22Rv1 (cell line): ENCODE data around the gene RNF115.
"Not testable (repeated sequence)": the region's sequence is repeated elsewhere in the genome, so short reads cannot be mapped to it uniquely, and the experiment has no call there.

Experiments
- H3K27ac ChIP-seq: fragments of 450-650 bp; 2 replicates; pipeline ENCODE4 v1.5.1; 2017
- CTCF ChIP-seq: fragments of 450-650 bp; IDR thresholded peaks from 2 replicates; pipeline ENCODE4 v1.5.1; 2017; ENCODE audit warnings: mild to moderate bottlenecking
- ZFX ChIP-seq: fragments of 450-650 bp; IDR thresholded peaks from 2 replicates; pipeline ENCODE4 v1.6.1; 2017; ENCODE audit warnings: antibody characterized with exemption, borderline replicate concordance

RNF115 gene

GRCh38 chr1:145799806-145800205 lies 24.1 kb downstream of the RNF115 start:
- TF ChIP-seq CTCF = no peak
- no peak for TF ChIP-seq ZFX
- H3K27ac ChIP-seq = no peak overlapping the region

GRCh38 chr1:145796753-145797152 lies 27.1 kb downstream of the RNF115 start:
- H3K27ac ChIP-seq = no peak overlapping the region
- TF ChIP-seq ZFX (no peak), CTCF (no peak)

- H3K27ac ChIP-seq = no peak overlapping the region
- no peak for TF ChIP-seq CTCF
- no peak for TF ChIP-seq ZFX
These were observed 28.5 kb downstream of the RNF115 start for GRCh38 chr1:145795257-145795881.

- TF ChIP-seq ZFX = no peak
- no peak for TF ChIP-seq CTCF
- no peak overlapping the region for H3K27ac ChIP-seq
These were observed 31.4 kb downstream of the RNF115 start for GRCh38 chr1:145792484-145792883.

GRCh38 chr1:145791860-145792259 lies 32.0 kb downstream of the RNF115 start:
- not testable (repeated sequence) for H3K27ac ChIP-seq

- H3K27ac ChIP-seq = no peak overlapping the region
- TF ChIP-seq ZFX (no peak), CTCF (no peak)
These were observed 35.3 kb downstream of the RNF115 start for GRCh38 chr1:145788580-145788979.

- H3K27ac ChIP-seq = no peak overlapping the region
- no peak for TF ChIP-seq CTCF
- TF ChIP-seq ZFX = no peak
These were observed 37.6 kb downstream of the RNF115 start for GRCh38 chr1:145786271-145786670.

GRCh38 chr1:145785547-145785946 lies 38.3 kb downstream of the RNF115 start:
- no peak for TF ChIP-seq ZFX

More at GRCh38 chr1:145785547-145785946, 38.3 kb downstream of the RNF115 start:
- no peak overlapping the region; the same call in 1 of the 2 replicates for H3K27ac ChIP-seq
